SK-N-SH (cell line): ENCODE data around the gene CENPT.

Experiments
- EZH2phosphoT487 ChIP-seq: fragments of 200-600 bp; sonication (generic); IDR thresholded peaks from 2 replicates; pipeline ENCODE4 v1.6.1; 2017; ENCODE audit warnings: low read depth, mixed run types, mild to moderate bottlenecking, antibody characterized with exemption, moderate library complexity, borderline replicate concordance
- FOXJ3 ChIP-seq: sonication (generic); formaldehyde crosslinking; IDR thresholded peaks from 2 replicates; pipeline ENCODE4 v1.5.1; 2020; ENCODE audit warnings: mild to moderate bottlenecking, missing genetic modification reagents
- FOXM1 ChIP-seq: IDR thresholded peaks from 2 replicates; pipeline ENCODE4 v1.4.0; 2012; ENCODE audit warnings: low read depth, mild to moderate bottlenecking
- NFIC ChIP-seq: IDR thresholded peaks from 2 replicates; pipeline ENCODE4 v1.4.0; 2012; ENCODE audit warnings: borderline replicate concordance
- POLR2AphosphoS5 ChIP-seq: IDR thresholded peaks from 2 replicates; pipeline ENCODE4 v1.6.1; 2012; ENCODE audit warnings: low read depth, low read length
- RAD21 ChIP-seq: IDR thresholded peaks from 2 replicates; pipeline ENCODE4 v1.6.1; 2012; ENCODE audit warnings: mild to moderate bottlenecking, low read length
- RCOR1 ChIP-seq: fragments of 150-350 bp; IDR thresholded peaks from 2 replicates; pipeline ENCODE4 v1.6.1; 2017; ENCODE audit warnings: antibody characterized with exemption, low read length
- SMC3 ChIP-seq: IDR thresholded peaks from 2 replicates; pipeline ENCODE4 v1.6.1; 2012; ENCODE audit warnings: low read depth, low read length, improper control_type of control experiment
- TAF1 ChIP-seq: IDR thresholded peaks from 2 replicates; pipeline ENCODE4 v1.6.1; 2012; ENCODE audit warnings: low read depth, mild to moderate bottlenecking, low read length, moderate library complexity, borderline replicate concordance
- YY1 ChIP-seq: IDR thresholded peaks from 2 replicates; pipeline ENCODE4 v1.4.0; 2012; ENCODE audit warnings: low read depth, mild to moderate bottlenecking
- TF ChIP-seq, protein P1 (sequence below): fragments of 200-600 bp; sonication (generic); IDR thresholded peaks from 2 replicates; pipeline ENCODE4 v1.6.1; 2017; ENCODE audit warnings: antibody characterized with exemption, mild to moderate bottlenecking, moderate library complexity
- TF ChIP-seq, protein P2 (sequence below): IDR thresholded peaks from 2 replicates; pipeline ENCODE4 v1.4.0; 2012; ENCODE audit warnings: low read depth
- TF ChIP-seq, protein P3 (sequence below): IDR thresholded peaks from 2 replicates; pipeline ENCODE4 v1.6.1; 2012; ENCODE audit warnings: mild to moderate bottlenecking, low read depth, low read length, moderate library complexity
- TF ChIP-seq, protein P4 (sequence below): IDR thresholded peaks from 2 replicates; pipeline ENCODE4; 2012

DNA sequence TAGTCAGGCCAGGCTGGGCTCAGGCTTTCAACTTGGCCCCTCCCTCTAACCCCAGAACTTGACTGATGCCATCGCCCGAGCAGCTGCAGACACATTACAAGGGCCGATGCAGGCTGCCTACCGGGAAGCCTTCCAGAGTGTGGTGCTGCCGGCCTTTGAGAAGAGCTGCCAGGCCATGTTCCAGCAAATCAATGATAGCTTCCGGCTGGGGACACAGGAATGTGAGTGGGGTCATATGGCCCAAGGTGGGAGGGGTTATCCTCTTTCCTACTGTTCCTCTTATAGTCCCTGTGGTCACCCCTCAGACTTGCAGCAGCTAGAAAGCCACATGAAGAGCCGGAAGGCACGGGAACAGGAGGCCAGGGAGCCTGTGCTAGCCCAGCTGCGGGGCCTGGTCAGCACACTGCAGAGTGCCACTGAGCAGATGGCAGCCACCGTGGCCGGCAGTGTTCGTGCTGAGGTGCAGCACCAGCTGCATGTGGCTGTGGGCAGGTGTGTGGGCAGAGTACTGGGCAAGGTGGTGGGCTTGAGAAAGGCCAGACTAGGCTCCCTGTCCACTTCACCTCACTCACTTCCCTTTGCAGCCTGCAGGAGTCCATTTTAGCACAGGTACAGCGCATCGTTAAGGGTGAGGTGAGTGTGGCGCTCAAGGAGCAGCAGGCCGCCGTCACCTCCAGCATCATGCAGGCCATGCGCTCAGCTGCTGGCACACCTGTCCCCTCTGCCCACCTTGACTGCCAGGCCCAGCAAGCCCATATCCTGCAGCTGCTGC, 35.1 kb upstream of the CENPT start:
- TF ChIP-seq RAD21 = no peak
- TF ChIP-seq SMC3 = no peak
- TF ChIP-seq, protein P1, sequence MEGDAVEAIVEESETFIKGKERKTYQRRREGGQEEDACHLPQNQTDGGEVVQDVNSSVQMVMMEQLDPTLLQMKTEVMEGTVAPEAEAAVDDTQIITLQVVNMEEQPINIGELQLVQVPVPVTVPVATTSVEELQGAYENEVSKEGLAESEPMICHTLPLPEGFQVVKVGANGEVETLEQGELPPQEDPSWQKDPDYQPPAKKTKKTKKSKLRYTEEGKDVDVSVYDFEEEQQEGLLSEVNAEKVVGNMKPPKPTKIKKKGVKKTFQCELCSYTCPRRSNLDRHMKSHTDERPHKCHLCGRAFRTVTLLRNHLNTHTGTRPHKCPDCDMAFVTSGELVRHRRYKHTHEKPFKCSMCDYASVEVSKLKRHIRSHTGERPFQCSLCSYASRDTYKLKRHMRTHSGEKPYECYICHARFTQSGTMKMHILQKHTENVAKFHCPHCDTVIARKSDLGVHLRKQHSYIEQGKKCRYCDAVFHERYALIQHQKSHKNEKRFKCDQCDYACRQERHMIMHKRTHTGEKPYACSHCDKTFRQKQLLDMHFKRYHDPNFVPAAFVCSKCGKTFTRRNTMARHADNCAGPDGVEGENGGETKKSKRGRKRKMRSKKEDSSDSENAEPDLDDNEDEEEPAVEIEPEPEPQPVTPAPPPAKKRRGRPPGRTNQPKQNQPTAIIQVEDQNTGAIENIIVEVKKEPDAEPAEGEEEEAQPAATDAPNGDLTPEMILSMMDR = no peak
- TF ChIP-seq POLR2AphosphoS5 = no peak
- no peak for TF ChIP-seq TAF1
- TF ChIP-seq, protein P2, sequence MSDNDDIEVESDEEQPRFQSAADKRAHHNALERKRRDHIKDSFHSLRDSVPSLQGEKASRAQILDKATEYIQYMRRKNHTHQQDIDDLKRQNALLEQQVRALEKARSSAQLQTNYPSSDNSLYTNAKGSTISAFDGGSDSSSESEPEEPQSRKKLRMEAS = no peak
- no peak for TF ChIP-seq NFIC
- TF ChIP-seq, protein P3, sequence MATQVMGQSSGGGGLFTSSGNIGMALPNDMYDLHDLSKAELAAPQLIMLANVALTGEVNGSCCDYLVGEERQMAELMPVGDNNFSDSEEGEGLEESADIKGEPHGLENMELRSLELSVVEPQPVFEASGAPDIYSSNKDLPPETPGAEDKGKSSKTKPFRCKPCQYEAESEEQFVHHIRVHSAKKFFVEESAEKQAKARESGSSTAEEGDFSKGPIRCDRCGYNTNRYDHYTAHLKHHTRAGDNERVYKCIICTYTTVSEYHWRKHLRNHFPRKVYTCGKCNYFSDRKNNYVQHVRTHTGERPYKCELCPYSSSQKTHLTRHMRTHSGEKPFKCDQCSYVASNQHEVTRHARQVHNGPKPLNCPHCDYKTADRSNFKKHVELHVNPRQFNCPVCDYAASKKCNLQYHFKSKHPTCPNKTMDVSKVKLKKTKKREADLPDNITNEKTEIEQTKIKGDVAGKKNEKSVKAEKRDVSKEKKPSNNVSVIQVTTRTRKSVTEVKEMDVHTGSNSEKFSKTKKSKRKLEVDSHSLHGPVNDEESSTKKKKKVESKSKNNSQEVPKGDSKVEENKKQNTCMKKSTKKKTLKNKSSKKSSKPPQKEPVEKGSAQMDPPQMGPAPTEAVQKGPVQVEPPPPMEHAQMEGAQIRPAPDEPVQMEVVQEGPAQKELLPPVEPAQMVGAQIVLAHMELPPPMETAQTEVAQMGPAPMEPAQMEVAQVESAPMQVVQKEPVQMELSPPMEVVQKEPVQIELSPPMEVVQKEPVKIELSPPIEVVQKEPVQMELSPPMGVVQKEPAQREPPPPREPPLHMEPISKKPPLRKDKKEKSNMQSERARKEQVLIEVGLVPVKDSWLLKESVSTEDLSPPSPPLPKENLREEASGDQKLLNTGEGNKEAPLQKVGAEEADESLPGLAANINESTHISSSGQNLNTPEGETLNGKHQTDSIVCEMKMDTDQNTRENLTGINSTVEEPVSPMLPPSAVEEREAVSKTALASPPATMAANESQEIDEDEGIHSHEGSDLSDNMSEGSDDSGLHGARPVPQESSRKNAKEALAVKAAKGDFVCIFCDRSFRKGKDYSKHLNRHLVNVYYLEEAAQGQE = no peak
- TF ChIP-seq YY1 = no peak
- TF ChIP-seq RCOR1 = no peak
- no peak for TF ChIP-seq FOXM1
- TF ChIP-seq, protein P4, sequence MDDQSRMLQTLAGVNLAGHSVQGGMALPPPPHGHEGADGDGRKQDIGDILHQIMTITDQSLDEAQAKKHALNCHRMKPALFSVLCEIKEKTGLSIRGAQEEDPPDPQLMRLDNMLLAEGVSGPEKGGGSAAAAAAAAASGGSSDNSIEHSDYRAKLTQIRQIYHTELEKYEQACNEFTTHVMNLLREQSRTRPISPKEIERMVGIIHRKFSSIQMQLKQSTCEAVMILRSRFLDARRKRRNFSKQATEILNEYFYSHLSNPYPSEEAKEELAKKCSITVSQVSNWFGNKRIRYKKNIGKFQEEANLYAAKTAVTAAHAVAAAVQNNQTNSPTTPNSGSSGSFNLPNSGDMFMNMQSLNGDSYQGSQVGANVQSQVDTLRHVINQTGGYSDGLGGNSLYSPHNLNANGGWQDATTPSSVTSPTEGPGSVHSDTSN = no peak
- TF ChIP-seq FOXJ3 (CRISPR knock-in tag) = no peak
- TF ChIP-seq EZH2phosphoT487 = no peak
